ENCODE measurements around the gene TANGO2.

The TANGO2 gene

DNA sequence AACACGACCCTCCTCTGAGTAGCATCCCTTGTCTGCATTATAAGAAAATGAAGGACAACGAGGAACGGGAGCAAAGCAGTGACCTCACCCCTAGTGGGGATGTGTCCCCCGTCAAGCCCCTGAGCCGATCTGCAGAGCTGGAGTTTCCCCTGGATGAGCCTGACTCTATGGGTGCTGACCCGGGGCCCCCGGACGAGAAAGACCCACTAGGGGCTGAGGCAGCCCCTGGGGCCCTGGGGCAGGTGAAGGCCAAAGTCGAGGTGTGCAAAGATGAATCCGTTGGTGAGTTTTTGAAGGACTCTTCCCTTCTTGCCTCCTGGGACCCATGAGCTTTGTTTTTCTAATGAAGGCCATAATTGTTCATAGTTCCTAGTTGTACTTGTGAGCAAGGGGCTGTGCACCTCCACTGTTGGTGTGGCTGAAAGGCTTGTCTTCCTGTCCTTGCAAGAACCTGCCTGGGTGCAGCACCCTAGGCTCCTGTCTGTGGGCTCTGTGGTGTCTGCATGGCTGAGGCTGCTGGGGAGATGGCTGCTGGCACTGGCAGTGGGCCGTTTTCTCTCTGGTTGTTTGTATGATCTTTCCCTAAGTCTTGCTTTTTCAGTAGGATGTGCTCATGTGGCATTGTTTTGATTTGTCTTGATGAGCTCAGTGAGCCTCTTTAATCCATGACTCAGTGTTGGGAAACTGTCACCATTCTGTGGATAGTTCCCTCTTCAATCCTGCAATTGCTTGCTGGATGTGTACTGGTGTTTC lies 69.2 kb downstream of the TANGO2 start:
- TF ChIP-seq, protein P1, sequence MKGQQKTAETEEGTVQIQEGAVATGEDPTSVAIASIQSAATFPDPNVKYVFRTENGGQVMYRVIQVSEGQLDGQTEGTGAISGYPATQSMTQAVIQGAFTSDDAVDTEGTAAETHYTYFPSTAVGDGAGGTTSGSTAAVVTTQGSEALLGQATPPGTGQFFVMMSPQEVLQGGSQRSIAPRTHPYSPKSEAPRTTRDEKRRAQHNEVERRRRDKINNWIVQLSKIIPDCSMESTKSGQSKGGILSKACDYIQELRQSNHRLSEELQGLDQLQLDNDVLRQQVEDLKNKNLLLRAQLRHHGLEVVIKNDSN (IDR thresholded peaks at IDR 0.05) = no peak
- TF ChIP-seq EGR1 (IDR thresholded peaks at IDR 0.05) (no peak), RAD21 (IDR thresholded peaks at IDR 0.05; ENCODE audit: low read depth) (no peak), TAF1 (IDR thresholded peaks at IDR 0.05; ENCODE audit: low read depth) (no peak), TCF12 (IDR thresholded peaks at IDR 0.05; ENCODE audit: low read depth) (no peak), EP300 (IDR thresholded peaks at IDR 0.05; ENCODE audit: borderline replicate concordance) (no peak), FOXM1 (IDR thresholded peaks at IDR 0.05; ENCODE audit: borderline replicate concordance, low read depth) (no peak), ZBTB7A (IDR thresholded peaks at IDR 0.05; ENCODE audit: low read depth) (no peak), TEAD4 (IDR thresholded peaks at IDR 0.05) (no peak), YY1 (IDR thresholded peaks at IDR 0.05; ENCODE audit: low read depth) (no peak), CEBPB (IDR thresholded peaks at IDR 0.05) (no peak), CREB1 (IDR thresholded peaks at IDR 0.05; ENCODE audit: low read depth) (no peak), NFIC (IDR thresholded peaks at IDR 0.05) (no peak)
- TF ChIP-seq, protein P2, sequence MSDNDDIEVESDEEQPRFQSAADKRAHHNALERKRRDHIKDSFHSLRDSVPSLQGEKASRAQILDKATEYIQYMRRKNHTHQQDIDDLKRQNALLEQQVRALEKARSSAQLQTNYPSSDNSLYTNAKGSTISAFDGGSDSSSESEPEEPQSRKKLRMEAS (IDR thresholded peaks at IDR 0.05) = no peak
- TF ChIP-seq, protein P3, sequence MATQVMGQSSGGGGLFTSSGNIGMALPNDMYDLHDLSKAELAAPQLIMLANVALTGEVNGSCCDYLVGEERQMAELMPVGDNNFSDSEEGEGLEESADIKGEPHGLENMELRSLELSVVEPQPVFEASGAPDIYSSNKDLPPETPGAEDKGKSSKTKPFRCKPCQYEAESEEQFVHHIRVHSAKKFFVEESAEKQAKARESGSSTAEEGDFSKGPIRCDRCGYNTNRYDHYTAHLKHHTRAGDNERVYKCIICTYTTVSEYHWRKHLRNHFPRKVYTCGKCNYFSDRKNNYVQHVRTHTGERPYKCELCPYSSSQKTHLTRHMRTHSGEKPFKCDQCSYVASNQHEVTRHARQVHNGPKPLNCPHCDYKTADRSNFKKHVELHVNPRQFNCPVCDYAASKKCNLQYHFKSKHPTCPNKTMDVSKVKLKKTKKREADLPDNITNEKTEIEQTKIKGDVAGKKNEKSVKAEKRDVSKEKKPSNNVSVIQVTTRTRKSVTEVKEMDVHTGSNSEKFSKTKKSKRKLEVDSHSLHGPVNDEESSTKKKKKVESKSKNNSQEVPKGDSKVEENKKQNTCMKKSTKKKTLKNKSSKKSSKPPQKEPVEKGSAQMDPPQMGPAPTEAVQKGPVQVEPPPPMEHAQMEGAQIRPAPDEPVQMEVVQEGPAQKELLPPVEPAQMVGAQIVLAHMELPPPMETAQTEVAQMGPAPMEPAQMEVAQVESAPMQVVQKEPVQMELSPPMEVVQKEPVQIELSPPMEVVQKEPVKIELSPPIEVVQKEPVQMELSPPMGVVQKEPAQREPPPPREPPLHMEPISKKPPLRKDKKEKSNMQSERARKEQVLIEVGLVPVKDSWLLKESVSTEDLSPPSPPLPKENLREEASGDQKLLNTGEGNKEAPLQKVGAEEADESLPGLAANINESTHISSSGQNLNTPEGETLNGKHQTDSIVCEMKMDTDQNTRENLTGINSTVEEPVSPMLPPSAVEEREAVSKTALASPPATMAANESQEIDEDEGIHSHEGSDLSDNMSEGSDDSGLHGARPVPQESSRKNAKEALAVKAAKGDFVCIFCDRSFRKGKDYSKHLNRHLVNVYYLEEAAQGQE (IDR thresholded peaks at IDR 0.05; ENCODE audit: low read depth) = no peak

- TF ChIP-seq, protein P3 (IDR thresholded peaks at IDR 0.05; ENCODE audit: low read depth) = no peak
- TF ChIP-seq EGR1 (IDR thresholded peaks at IDR 0.05) (no peak), CREB1 (IDR thresholded peaks at IDR 0.05; ENCODE audit: low read depth) (no peak), RAD21 (IDR thresholded peaks at IDR 0.05; ENCODE audit: low read depth) (no peak), YY1 (IDR thresholded peaks at IDR 0.05; ENCODE audit: low read depth) (no peak), CEBPB (IDR thresholded peaks at IDR 0.05) (no peak), TEAD4 (IDR thresholded peaks at IDR 0.05) (no peak), FOXM1 (IDR thresholded peaks at IDR 0.05; ENCODE audit: borderline replicate concordance, low read depth) (no peak), NFIC (IDR thresholded peaks at IDR 0.05) (no peak), ZBTB7A (IDR thresholded peaks at IDR 0.05; ENCODE audit: low read depth) (no peak), EP300 (IDR thresholded peaks at IDR 0.05; ENCODE audit: borderline replicate concordance) (no peak)
These were observed 69.9 kb downstream of the TANGO2 start for GRCh38 chr22:20090730-20091240.

DNA sequence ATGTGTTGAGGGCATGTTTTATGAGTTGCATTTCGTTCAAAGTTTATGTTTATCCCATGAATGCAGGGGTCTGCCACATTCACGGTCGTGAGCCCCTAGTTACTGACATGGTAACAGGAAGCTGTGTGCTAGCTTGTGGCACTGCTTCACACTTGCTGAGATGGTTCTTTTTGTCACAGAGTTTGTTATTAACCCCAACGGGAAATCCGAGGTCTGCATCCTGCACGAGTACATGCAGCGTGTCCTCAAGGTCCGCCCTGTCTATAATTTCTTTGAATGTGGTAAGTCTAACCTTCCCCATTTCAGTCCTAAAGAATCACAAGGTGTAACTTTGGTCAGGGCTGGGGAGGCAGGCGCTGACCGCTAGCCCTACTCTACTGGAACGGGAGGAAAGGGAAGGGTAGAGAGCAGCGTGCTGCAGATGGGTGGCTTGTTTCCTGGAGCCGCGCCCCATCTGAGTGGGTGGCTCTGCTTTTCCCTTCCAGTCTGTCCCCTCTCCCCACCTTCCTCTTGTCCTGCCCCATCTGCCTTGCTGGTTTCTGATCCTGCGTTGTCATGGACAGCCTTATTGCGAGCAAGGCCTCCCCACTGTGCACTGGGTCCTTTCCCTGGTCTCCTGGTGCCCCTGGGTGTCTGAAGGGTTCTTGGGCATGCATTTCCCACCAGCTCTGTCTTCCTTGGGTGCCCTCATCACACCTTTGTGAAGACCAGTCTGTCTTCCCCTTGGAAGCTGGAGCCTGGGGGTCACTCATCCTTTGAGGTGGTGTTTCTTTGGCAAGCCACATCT lies 71.0 kb downstream of the TANGO2 start:
- TF ChIP-seq EP300 (IDR thresholded peaks at IDR 0.05; ENCODE audit: borderline replicate concordance) (no peak), TCF12 (IDR thresholded peaks at IDR 0.05; ENCODE audit: low read depth) (no peak), NFIC (IDR thresholded peaks at IDR 0.05) (no peak), ZBTB7A (IDR thresholded peaks at IDR 0.05; ENCODE audit: low read depth) (no peak), YY1 (IDR thresholded peaks at IDR 0.05; ENCODE audit: low read depth) (no peak), FOXM1 (IDR thresholded peaks at IDR 0.05; ENCODE audit: borderline replicate concordance, low read depth) (no peak), EGR1 (IDR thresholded peaks at IDR 0.05) (no peak)
- TF ChIP-seq, protein P2 (IDR thresholded peaks at IDR 0.05) = no peak

DNA sequence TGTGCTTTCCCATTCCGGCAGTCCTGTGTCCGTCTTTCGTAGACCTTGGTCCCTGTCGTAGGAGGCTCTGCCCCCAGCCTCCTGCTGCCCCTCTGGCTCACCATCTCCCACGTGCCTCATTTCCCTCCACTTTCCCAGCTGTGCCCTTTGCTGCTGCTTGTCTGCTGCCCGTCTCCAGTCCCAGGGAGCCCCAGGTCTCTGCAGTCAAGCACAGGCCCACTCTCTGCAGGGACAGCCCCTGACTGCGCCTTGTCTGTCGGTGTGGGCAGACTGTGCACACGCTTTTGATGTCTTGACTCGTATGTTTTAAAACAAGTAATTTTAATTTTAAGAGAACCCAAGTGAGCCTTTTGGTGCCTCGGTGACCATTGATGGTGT lies 71.6 kb downstream of the TANGO2 start:
- TF ChIP-seq EGR1 (IDR thresholded peaks at IDR 0.05) (no peak), CREB1 (IDR thresholded peaks at IDR 0.05; ENCODE audit: low read depth) (no peak), EP300 (IDR thresholded peaks at IDR 0.05; ENCODE audit: borderline replicate concordance) (no peak), YY1 (IDR thresholded peaks at IDR 0.05; ENCODE audit: low read depth) (no peak), RAD21 (IDR thresholded peaks at IDR 0.05; ENCODE audit: low read depth) (no peak)

GRCh38 chr22:20093418-20094196 lies 72.7 kb downstream of the TANGO2 start:
- no peak for TF ChIP-seq EGR1 (IDR thresholded peaks at IDR 0.05)
- no peak for TF ChIP-seq TAF1 (IDR thresholded peaks at IDR 0.05; ENCODE audit: low read depth)
